T1000 (cell line): Measurements from ENCODE around the gene TNFSF12.

Source experiments
- DNase-seq: peaks from one replicate; lab custom pipeline; 2025; ENCODE audit warnings: mixed read lengths; lab: John Stamatoyannopoulos, UW

The TNFSF12 gene

DNA sequence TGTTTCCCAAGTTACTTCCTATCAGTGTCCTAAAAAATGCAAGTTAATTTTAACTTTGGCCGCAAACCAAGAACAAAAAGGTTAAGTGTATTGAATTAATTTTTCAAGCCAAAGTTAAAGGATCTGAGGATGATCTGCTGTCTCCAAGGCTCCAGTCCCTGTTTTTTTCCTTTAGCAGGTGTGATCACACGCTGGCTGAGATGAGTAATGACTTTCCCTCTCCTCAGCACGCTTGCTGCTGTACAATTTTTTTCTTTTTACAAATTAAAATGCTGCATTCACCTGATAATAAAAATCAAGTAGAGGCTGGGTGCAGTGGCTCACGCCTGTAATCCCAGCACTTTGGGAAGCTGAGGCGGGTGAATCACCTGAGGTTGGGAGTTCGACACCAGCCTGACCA is 3.9 kb upstream of the TNFSF12 start:
- DNase-seq: no peak

- no peak for DNase-seq
Measured at GRCh38 chr17:7549401-7550055, 670 bp downstream of the TNFSF12 start.

GRCh38 chr17:7550344-7550743 is 1.5 kb downstream of the TNFSF12 start:
- no peak for DNase-seq

DNA sequence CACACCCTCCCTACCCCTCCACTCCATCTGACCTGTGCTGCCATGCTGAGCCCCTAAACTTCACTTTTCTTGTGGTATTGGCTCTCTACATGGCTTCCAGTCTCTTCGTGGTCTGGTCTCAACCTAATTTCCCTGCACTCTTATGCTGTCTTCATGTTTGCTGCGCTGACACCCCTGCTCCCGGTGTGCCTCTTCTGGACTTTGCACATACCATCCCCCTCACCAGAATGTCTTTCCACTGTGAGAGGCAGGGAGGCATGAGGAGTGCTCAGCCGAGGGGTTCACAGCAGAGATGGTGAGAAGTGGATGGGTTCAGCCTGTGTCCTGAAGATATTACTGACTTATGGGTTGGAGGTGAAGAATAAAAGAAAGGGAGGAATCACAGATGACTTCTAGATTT is 2.5 kb downstream of the TNFSF12 start:
- DNase-seq: no peak

DNA sequence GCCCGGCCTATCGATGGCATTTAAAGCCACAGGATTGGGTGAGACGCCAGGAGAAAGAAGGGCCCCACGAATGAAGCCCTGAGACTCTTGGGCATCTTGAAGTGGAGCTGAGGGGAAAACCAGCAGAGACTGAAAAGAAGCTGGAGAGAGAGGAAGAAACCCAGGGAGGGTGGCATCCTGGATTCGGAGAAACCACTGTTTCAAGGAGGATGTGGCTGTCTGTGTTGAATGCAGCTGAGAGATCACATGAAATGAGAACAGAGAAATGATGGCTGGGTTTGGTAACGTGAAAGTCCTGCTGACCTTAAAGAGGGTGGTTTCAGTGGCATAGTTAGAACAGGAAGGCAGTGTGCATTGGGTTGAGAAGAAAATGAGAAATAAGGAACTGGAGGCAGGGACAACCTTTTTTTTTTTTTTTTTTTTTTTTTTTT is 3.8 kb downstream of the TNFSF12 start:
- DNase-seq: no peak

- DNase-seq: no peak
Measured at GRCh38 chr17:7553356-7553755, 4.5 kb downstream of the TNFSF12 start.

DNA sequence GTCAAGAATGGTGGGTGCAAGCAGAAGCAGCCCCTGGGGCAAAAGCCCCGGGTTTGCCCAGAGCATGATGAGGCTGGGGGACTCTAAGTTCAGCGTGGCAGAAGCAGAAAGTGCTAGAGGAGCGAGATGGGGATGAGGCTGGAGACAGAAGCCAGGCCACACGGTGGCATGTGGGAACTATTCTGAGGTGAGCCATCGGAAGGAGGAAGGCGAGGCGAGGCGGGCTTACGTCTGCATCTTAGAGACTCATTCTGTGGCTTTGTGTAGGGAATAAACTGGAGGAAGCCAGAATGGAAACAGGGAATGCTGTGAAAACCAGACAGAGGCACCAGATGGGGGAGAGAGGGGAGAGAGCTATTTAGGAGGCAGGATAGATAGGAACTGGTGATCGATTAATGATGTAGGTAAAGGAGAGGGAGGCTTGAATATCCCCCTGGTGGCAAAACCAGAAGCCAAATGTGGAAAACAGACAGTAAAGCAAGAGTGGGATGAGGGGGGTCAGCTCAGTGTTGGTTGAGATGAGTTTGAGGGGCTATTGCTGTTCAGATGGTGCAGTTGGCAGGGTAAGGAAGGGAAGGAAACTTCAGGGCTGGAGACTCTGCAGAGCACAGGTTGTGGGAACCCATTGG is 6.6 kb downstream of the TNFSF12 start:
- no peak for DNase-seq

- no peak for DNase-seq
Measured at GRCh38 chr17:7556627-7557026, 7.8 kb downstream of the TNFSF12 start.

- DNase-seq: no peak
Measured at GRCh38 chr17:7557147-7557764, 8.4 kb downstream of the TNFSF12 start.

GRCh38 chr17:7557775-7558543 is 9.1 kb downstream of the TNFSF12 start:
- DNase-seq: no peak

DNA sequence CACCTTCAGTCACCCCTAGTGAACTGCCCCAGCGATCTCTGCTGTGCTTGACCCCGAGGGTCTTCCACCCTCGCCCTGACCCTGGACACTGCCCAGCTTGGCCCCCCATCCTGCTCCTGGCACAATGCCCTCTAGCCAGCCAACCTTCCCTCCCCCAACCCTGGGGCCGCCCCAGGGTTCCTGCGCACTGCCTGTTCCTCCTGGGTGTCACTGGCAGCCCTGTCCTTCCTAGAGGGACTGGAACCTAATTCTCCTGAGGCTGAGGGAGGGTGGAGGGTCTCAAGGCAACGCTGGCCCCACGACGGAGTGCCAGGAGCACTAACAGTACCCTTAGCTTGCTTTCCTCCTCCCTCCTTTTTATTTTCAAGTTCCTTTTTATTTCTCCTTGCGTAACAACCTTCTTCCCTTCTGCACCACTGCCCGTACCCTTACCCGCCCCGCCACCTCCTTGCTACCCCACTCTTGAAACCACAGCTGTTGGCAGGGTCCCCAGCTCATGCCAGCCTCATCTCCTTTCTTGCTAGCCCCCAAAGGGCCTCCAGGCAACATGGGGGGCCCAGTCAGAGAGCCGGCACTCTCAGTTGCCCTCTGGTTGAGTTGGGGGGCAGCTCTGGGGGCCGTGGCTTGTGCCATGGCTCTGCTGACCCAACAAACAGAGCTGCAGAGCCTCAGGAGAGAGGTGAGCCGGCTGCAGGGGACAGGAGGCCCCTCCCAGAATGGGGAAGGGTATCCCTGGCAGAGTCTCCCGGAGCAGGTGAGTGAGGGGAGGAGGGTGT is 9.9 kb downstream of the TNFSF12 start, which contains the start of gene TNFSF13:
Gene TNFSF13 (plus strand): TSS at position 207 of the 776 bp plus-strand sequence. CDS start 290 bp downstream, at position 497.
- no peak for DNase-seq

DNA sequence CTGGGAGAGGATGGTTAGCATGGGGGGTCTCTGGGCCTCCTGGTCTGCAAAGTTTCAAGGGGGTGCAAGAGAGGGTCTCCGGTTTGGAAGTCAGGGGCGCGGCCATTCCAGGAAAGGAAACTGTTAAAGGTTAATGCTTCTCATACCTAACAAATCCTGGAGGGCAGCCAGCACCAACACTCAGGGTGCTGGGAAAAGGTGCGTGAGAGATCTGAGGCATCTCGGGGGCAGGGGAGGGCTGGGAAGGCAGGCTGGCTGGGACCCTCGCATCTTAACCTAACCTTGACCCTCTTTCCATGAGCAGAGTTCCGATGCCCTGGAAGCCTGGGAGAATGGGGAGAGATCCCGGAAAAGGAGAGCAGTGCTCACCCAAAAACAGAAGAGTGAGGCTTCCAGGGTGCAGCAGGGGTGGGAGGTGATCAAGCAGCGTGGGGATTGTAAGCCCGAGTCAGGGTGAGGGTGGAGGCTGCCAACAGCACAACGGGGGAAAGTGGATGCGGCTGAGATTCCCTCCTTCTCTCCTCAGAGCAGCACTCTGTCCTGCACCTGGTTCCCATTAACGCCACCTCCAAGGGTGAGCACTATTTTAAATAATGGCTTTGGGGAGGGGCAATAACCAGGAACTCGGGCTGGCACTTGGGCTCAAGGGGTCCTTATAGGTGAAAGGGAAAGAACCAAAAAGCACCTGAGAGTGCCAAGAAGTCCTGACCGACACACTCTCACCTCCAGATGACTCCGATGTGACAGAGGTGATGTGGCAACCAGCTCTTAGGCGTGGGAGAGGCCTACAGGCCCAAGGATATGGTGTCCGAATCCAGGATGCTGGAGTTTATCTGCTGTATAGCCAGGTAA is 10.7 kb downstream of the TNFSF12 start:
- DNase-seq: no peak

GRCh38 chr17:7560172-7561027 is 11.5 kb downstream of the TNFSF12 start:
- no peak for DNase-seq

- DNase-seq: peak; percentile 83
Measured at GRCh38 chr17:7561028-7561575, 12.2 kb downstream of the TNFSF12 start.

DNA sequence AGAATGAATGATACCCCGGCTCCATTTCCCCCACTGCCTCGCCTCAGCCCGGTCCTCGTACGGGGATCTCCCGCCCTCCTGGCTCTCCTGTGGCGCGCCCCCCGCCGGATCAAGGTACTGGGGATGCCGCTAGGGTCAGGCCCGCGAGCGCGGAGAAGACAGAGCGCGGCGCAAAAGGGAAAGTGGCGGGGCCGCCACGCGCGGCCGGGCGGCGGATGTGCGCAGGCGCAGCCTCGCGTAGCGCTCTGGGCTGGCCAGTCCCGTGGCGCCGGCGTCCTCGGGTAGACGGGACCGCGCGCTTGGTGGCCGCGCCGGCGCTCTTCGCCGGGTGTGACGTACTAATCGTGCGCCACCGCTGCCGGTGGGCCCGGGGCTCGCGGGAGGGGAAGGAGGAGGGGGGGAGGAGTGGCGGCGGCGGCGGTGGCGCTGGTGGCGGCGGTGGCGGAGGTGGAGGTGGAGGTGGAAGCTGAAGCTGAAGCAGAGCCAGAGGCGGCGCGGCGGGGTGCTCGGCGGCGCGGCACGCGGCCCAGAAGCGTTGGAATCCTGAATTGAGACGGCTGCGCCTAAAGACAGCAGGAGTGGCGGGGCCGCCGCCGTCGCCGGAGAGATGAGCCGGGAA is 12.8 kb downstream of the TNFSF12 start, which contains the start of gene SENP3:
Gene SENP3 (plus strand): TSS at position 331 of the 619 bp plus-strand sequence. CDS start 1,158 bp downstream, outside the sequence.
- peak; percentile 84 for DNase-seq

- no peak for DNase-seq
Measured at GRCh38 chr17:7562208-7562605, 13.3 kb downstream of the TNFSF12 start.

DNA sequence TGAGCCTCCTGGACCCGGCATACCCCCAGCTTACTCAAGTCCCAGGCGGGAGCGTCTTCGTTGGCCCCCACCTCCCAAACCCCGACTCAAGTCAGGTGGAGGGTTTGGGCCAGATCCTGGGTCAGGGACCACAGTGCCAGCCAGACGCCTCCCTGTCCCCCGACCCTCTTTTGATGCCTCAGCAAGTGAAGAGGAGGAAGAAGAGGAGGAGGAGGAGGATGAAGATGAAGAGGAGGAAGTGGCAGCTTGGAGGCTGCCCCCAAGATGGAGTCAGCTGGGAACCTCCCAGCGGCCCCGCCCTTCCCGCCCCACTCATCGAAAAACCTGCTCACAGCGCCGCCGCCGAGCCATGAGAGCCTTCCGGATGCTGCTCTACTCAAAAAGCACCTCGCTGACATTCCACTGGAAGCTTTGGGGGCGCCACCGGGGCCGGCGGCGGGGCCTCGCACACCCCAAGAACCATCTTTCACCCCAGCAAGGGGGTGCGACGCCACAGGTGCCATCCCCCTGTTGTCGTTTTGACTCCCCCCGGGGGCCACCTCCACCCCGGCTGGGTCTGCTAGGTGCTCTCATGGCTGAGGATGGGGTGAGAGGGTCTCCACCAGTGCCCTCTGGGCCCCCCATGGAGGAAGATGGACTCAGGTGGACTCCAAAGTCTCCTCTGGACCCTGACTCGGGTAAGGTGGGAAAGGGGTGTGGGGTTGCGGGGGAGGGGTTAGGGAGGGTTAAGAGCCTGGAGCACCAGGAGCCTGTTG is 14.4 kb downstream of the TNFSF12 start:
- DNase-seq: no peak

DNA sequence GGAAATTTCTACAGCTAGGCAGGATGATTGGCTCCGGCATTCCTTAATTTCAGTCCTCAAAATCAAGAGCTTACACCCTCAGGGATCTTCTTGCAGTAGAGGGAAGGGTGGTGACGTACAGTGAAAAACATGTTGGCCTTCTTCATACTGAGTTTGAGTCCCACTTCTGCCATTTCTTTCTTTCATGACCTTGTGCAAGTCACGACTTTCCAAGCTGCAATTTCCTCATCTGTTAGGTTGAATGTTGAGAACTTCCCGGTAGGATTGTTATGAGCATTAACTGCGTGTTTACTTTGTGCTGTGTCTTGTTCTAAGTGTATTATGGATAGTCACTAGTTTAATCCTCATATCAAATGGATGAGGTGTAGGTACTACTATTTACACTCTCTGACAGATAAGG is 20.7 kb downstream of the TNFSF12 start:
- DNase-seq: no peak
